HCT116 (cell line): Measurements from ENCODE around the gene NOP16. TPM values are rescaled to one million over a fixed set of nuclear protein-coding genes. Genes with fewer than 3 reads are reported as not detected.

Experiments
- ATAC-seq: fragments of 200-7000 bp; cut with Tn5 transposase; 2 replicates; pipeline ENCODE4 v1.9.1; 2020; ENCODE audit warnings: mild to moderate bottlenecking, moderate library complexity
- BruUV-seq: library from RNA; stranded (reverse); fragments of 400-500 nt; replicated peaks from 2 replicates; lab custom pipeline; 2021; lab: Mats Ljungman, UMichigan
- CTCF ChIA-PET: fragments of 300-600 bp; sonication (Branson Sonifier 250); formaldehyde crosslinking; loops from one replicate; lab custom pipeline; 2021; ENCODE audit warnings: antibody characterized with exemption; lab: Charles Lee
- POLR2A ChIA-PET: fragments of 300-600, 350-600 bp; sonication (Branson Sonifier 250); formaldehyde crosslinking; loops from one replicate; lab custom pipeline; 2021; ENCODE audit warnings: antibody characterized with exemption; lab: Charles Lee
- RAD21 ChIA-PET, 2 experiments: fragments of 300-600 bp; sonication (Branson Sonifier 250); formaldehyde crosslinking; loops; one replicate each; lab custom pipeline; 2023; ENCODE audit warnings: low total read pairs in 2 of 2; ENCODE audit not compliant: uncharacterized antibody in 2 of 2, unreplicated experiment in 2 of 2, low non-redundant PET in 1 of 2; lab: Charles Lee
- DNase-seq: peaks from one replicate; pipeline ENCODE4 v3.0.0-alpha.2; 2010; ENCODE audit warnings: low read depth, low spot score
- H2AFZ ChIP-seq: fragments of 200-600 bp; shearing (Covaris generic), sonication (generic); 2 replicates; pipeline ENCODE4 v1.6.1; 2017; ENCODE audit warnings: low read depth, mixed run types, mixed read lengths, antibody characterized with exemption, low read length; ENCODE audit not compliant: poor library complexity, severe bottlenecking
- H3K27ac ChIP-seq: 2 replicates; pipeline ENCODE4 v1.5.1; 2012; ENCODE audit warnings: low read depth, low read length
- H3K27me3 ChIP-seq: fragments of 200-600 bp; sonication (generic); 2 replicates; pipeline ENCODE4 v1.6.1; 2016; ENCODE audit warnings: mixed run types, low read length, mixed read lengths; ENCODE audit not compliant: insufficient read depth
- H3K36me3 ChIP-seq, 2 experiments: fragments of 200-500 bp in 1 of 2; fragments of 200-600 bp in 1 of 2; sonication (Bioruptor generic) in 1 of 2; sonication (generic) in 1 of 2; 2 replicates each; pipeline versions ENCODE4 v1.5.1 to v1.6.1; 2014 to 2016; ENCODE audit warnings: low read length in 2 of 2, inconsistent platforms in 1 of 2, mixed read lengths in 1 of 2, mixed run types in 1 of 2; ENCODE audit not compliant: insufficient read depth in 2 of 2, control insufficient read depth in 1 of 2
- H3K4me1 ChIP-seq, 2 experiments: fragments of 200-600 bp in 1 of 2; sonication (generic) in 1 of 2; 2 replicates each; pipeline versions ENCODE4 v1.5.1 to v1.6.1; 2012 to 2017; ENCODE audit warnings: low read length in 2 of 2, inconsistent platforms in 1 of 2, mild to moderate bottlenecking in 1 of 2, mixed read lengths in 1 of 2, mixed run types in 1 of 2, moderate library complexity in 1 of 2; ENCODE audit not compliant: insufficient read depth in 2 of 2, control insufficient read depth in 1 of 2
- H3K4me2 ChIP-seq: fragments of 200-600 bp; sonication (generic); 2 replicates; pipeline ENCODE4 v1.6.1; 2017; ENCODE audit warnings: mixed run types, low read length, mixed read lengths
- H3K4me3 ChIP-seq, 2 experiments: fragments of 200-600 bp in 1 of 2; sonication (generic) in 1 of 2; replicated peaks in 1 of 2; 2 replicates each; pipeline ENCODE4 v1.5.1; 2011 to 2016; ENCODE audit warnings: low read length in 2 of 2, control low read depth in 1 of 2, low read depth in 1 of 2, mild to moderate bottlenecking in 1 of 2, mixed read lengths in 1 of 2, mixed run types in 1 of 2
- H3K79me2 ChIP-seq: fragments of 200-600 bp; sonication (generic); 2 replicates; pipeline ENCODE4 v1.6.1; 2017; ENCODE audit warnings: mild to moderate bottlenecking, mixed run types, low read length, moderate library complexity, mixed read lengths; ENCODE audit not compliant: insufficient read depth
- H3K9ac ChIP-seq: fragments of 200-600 bp; sonication (generic); 2 replicates; pipeline ENCODE4 v1.6.1; 2016; ENCODE audit warnings: low read length, mixed read lengths
- H3K9me2 ChIP-seq: fragments of 200-600 bp; sonication (generic), shearing (Covaris generic); 2 replicates; pipeline ENCODE4 v1.6.1; 2017; ENCODE audit warnings: mixed run types, mild to moderate bottlenecking, moderate library complexity; ENCODE audit not compliant: insufficient read depth
- H3K9me3 ChIP-seq, 2 experiments: fragments of 200-500 bp in 1 of 2; fragments of 200-600 bp in 1 of 2; sonication (Bioruptor generic) in 1 of 2; sonication (generic) in 1 of 2; 2 replicates each; pipeline ENCODE4 v1.6.1; 2014 to 2017; ENCODE audit warnings: low read length in 2 of 2, mixed read lengths in 2 of 2, inconsistent platforms in 1 of 2, low read depth in 1 of 2, mild to moderate bottlenecking in 1 of 2, mixed run types in 1 of 2, moderate library complexity in 1 of 2; ENCODE audit not compliant: control insufficient read depth in 1 of 2, insufficient read depth in 1 of 2
- H4K20me1 ChIP-seq: fragments of 200-600 bp; sonication (generic), shearing (Covaris generic); 2 replicates; pipeline ENCODE4 v1.6.1; 2017; ENCODE audit warnings: mixed run types, mild to moderate bottlenecking, moderate library complexity; ENCODE audit not compliant: insufficient read depth
- CBX3 ChIP-seq: IDR thresholded peaks from 2 replicates; pipeline ENCODE4 v1.6.1; 2012; ENCODE audit warnings: low read depth
- EZH2 ChIP-seq: fragments of 200-600 bp; sonication (generic); IDR thresholded peaks from 2 replicates; pipeline ENCODE4 v1.6.1; 2017; ENCODE audit warnings: antibody characterized with exemption, mixed run types
- FOSL1 ChIP-seq: IDR thresholded peaks from 2 replicates; pipeline ENCODE4 v1.6.1; 2012; ENCODE audit warnings: low read depth
- SIN3A ChIP-seq: IDR thresholded peaks from 2 replicates; pipeline ENCODE4 v1.6.1; 2012; ENCODE audit warnings: low read depth
- SP1 ChIP-seq: IDR thresholded peaks from 2 replicates; pipeline ENCODE4 v1.6.1; 2012; ENCODE audit warnings: low read depth
- ZFX ChIP-seq: fragments of 450-650 bp; IDR thresholded peaks from 2 replicates; pipeline ENCODE4 v1.6.1; 2017
- intact Hi-C: fragments of 100-400 bp; cut with micrococcal nuclease; formaldehyde crosslinking; loops from 2 replicates; pipeline ENCODE4 v1.10.0; 2022
- total RNA-seq: library from RNA; stranded (reverse); gene quantifications from one replicate; pipeline ENCODE4 v1.2.1, GENCODE V29; 2021; ENCODE audit not compliant: unreplicated experiment
- TF ChIP-seq, protein P1 (sequence below), 3 experiments: fragments of 200-600 bp in 1 of 3; sonication (generic) in 1 of 3; IDR thresholded peaks in 2 of 3; conservative IDR thresholded peaks in 1 of 3; 2 replicates each; pipeline ENCODE4 v1.5.1; 2012 to 2017; ENCODE audit warnings: low read depth in 2 of 3, low read length in 2 of 3, antibody characterized with exemption in 1 of 3, borderline replicate concordance in 1 of 3, control low read depth in 1 of 3, mild to moderate bottlenecking in 1 of 3, mixed read lengths in 1 of 3, mixed run types in 1 of 3, moderate library complexity in 1 of 3; ENCODE audit not compliant: insufficient read depth in 1 of 3
- TF ChIP-seq, protein P2 (sequence below): IDR thresholded peaks from 2 replicates; pipeline ENCODE4 v1.6.1; 2011; ENCODE audit warnings: mild to moderate bottlenecking, low read length, moderate library complexity; ENCODE audit not compliant: insufficient replicate concordance; ENCODE audit errors: extremely low read depth
- TF ChIP-seq, protein P3 (sequence below): IDR thresholded peaks from 2 replicates; pipeline ENCODE4 v1.6.1; 2012
- TF ChIP-seq, protein P4 (sequence below): IDR thresholded peaks from 2 replicates; pipeline ENCODE4 v1.6.1; 2012; ENCODE audit warnings: low read depth

The NOP16 gene
- total RNA-seq, 1 experiment from 2014 or later = 67.1 TPM

DNA sequence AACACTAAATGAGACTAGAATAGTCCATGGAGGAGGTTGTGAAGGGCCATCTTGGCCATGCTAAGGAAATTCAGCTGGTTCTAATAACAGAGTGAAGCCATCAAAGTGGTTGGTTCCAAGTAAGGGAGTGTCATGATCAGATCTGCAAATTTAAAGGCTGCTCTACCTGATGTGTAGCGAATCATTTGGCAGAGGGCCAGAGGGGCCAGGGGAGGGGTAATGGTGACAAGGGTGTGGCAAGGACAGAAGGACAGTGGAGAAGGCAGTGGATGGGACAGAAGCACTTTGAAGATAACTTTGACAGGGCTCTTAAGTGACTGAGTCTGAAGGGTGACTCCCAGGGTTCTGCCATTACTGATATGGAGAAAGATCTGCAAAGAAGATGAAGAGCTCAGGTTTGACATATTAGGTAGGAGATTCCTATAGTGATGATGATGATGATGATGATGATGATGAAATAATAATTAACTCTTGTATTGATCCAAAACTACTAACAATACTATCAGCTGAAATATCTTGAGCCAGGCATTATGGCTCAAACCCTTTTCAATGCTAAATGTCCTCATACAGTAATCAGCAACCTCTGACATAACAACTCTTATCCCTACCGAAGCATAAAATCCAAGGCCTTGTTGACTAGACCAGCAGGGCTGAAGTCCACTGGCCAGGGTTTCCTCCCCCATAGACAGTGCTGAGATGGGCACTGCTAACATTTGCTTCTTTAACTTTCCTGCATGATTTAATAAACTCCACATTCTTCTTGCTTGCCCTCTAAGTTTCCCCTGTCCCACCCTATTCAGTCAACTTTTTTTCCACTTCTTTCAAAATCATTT is 46.9 kb downstream of the NOP16 start (continued):
- TF ChIP-seq, protein P1, sequence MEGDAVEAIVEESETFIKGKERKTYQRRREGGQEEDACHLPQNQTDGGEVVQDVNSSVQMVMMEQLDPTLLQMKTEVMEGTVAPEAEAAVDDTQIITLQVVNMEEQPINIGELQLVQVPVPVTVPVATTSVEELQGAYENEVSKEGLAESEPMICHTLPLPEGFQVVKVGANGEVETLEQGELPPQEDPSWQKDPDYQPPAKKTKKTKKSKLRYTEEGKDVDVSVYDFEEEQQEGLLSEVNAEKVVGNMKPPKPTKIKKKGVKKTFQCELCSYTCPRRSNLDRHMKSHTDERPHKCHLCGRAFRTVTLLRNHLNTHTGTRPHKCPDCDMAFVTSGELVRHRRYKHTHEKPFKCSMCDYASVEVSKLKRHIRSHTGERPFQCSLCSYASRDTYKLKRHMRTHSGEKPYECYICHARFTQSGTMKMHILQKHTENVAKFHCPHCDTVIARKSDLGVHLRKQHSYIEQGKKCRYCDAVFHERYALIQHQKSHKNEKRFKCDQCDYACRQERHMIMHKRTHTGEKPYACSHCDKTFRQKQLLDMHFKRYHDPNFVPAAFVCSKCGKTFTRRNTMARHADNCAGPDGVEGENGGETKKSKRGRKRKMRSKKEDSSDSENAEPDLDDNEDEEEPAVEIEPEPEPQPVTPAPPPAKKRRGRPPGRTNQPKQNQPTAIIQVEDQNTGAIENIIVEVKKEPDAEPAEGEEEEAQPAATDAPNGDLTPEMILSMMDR (IDR thresholded peaks at IDR 0.05 in 2 of 3, conservative IDR thresholded peaks at IDR 0.05 in 1 of 3; ENCODE audit: borderline replicate concordance in 1 of 3, insufficient read depth in 1 of 3, low read depth in 2 of 3, low read length in 2 of 3) = no peak
- TF ChIP-seq, protein P2, sequence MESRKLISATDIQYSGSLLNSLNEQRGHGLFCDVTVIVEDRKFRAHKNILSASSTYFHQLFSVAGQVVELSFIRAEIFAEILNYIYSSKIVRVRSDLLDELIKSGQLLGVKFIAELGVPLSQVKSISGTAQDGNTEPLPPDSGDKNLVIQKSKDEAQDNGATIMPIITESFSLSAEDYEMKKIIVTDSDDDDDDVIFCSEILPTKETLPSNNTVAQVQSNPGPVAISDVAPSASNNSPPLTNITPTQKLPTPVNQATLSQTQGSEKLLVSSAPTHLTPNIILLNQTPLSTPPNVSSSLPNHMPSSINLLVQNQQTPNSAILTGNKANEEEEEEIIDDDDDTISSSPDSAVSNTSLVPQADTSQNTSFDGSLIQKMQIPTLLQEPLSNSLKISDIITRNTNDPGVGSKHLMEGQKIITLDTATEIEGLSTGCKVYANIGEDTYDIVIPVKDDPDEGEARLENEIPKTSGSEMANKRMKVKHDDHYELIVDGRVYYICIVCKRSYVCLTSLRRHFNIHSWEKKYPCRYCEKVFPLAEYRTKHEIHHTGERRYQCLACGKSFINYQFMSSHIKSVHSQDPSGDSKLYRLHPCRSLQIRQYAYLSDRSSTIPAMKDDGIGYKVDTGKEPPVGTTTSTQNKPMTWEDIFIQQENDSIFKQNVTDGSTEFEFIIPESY = no peak
- TF ChIP-seq FOSL1 = no peak

DNA sequence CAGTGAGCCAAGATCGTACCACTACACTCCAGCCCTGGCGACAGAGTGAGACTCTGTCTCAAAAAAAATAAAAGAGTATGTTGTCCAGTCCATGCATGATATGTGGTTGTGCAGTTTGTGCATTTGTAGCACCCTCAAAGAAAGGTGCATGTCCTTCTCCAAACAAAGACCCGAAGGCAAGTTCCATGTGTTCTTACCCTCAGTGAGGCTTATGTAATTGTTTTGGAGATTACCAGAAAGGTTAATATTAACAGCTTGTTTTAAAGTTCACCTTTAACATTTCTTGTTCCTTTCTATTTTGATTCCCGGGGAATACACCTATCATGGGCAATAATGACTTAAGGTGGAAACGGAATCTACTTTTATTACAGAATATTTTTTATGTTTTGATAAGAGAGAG is 49.1 kb downstream of the NOP16 start:
- Histone ChIP-seq H3K36me3 (no peaks in the 10 kb centered on the region; a peak in 1 of 4 replicates), H3K9ac (no peak overlapping the region), H3K4me2 (no peak overlapping the region), H3K9me2 (no peaks in the 10 kb centered on the region), H3K27me3 (no peaks in the 10 kb centered on the region), H3K79me2 (no peaks in the 10 kb centered on the region), H3K9me3 (no peaks in the 10 kb centered on the region), H2AFZ (no peak overlapping the region), H3K4me1 (no peaks in the 10 kb centered on the region), H3K4me3 (no peak overlapping the region), H3K27ac (no peak overlapping the region), H4K20me1 (no peaks in the 10 kb centered on the region)
- ChIA-PET CTCF (no interaction called here), RAD21 (no interaction called here), POLR2A (no interaction called here)
- no peak for DNase-seq
- intact Hi-C loops = no loop called here
- ATAC-seq = no peak
- BruUV-seq = no TSS peak
- no peak for TF ChIP-seq CBX3
- no peak for TF ChIP-seq EZH2
- TF ChIP-seq ZFX = no peak
- TF ChIP-seq, protein P3, sequence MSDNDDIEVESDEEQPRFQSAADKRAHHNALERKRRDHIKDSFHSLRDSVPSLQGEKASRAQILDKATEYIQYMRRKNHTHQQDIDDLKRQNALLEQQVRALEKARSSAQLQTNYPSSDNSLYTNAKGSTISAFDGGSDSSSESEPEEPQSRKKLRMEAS = no peak
- TF ChIP-seq, protein P4, sequence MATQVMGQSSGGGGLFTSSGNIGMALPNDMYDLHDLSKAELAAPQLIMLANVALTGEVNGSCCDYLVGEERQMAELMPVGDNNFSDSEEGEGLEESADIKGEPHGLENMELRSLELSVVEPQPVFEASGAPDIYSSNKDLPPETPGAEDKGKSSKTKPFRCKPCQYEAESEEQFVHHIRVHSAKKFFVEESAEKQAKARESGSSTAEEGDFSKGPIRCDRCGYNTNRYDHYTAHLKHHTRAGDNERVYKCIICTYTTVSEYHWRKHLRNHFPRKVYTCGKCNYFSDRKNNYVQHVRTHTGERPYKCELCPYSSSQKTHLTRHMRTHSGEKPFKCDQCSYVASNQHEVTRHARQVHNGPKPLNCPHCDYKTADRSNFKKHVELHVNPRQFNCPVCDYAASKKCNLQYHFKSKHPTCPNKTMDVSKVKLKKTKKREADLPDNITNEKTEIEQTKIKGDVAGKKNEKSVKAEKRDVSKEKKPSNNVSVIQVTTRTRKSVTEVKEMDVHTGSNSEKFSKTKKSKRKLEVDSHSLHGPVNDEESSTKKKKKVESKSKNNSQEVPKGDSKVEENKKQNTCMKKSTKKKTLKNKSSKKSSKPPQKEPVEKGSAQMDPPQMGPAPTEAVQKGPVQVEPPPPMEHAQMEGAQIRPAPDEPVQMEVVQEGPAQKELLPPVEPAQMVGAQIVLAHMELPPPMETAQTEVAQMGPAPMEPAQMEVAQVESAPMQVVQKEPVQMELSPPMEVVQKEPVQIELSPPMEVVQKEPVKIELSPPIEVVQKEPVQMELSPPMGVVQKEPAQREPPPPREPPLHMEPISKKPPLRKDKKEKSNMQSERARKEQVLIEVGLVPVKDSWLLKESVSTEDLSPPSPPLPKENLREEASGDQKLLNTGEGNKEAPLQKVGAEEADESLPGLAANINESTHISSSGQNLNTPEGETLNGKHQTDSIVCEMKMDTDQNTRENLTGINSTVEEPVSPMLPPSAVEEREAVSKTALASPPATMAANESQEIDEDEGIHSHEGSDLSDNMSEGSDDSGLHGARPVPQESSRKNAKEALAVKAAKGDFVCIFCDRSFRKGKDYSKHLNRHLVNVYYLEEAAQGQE = no peak
- TF ChIP-seq SIN3A = no peak
- TF ChIP-seq SP1 = no peak
- TF ChIP-seq, protein P1 (IDR thresholded peaks at IDR 0.05 in 2 of 3, conservative IDR thresholded peaks at IDR 0.05 in 1 of 3; ENCODE audit: borderline replicate concordance in 1 of 3, insufficient read depth in 1 of 3, low read depth in 2 of 3, low read length in 2 of 3) = no peak
